HepG2 (cell line): ENCODE results near the gene STEAP1B. TPM values are rescaled to one million over a fixed set of nuclear protein-coding genes. Genes with fewer than 3 reads are reported as not detected.

Experiments used
- ATAC-seq: fragments of 200-7000 bp; cut with Tn5 transposase; 3 replicates; pipeline ENCODE4 v1.9.1; 2020; ENCODE audit warnings: mild to moderate bottlenecking, moderate library complexity
- BruUV-seq: library from RNA; stranded (reverse); fragments of 400-500 nt; replicated peaks from 2 replicates; lab custom pipeline; 2021; lab: Mats Ljungman, UMichigan
- CTCF ChIA-PET: fragments of 300-600 bp; formaldehyde crosslinking; extraction: SDS; loops from one replicate; lab custom pipeline; 2021; ENCODE audit warnings: low total read pairs, inconsistent platforms, low intra/inter-chr PET ratio; lab: Yijun Ruan, JAX
- POLR2A ChIA-PET: fragments of 350-600 bp; sonication (Branson Sonifier 250); formaldehyde crosslinking; loops from one replicate; lab custom pipeline; 2020; ENCODE audit warnings: antibody characterized with exemption, inconsistent platforms; lab: Yijun Ruan, JAX
- DNase-seq: peaks from one replicate; pipeline ENCODE4 v3.0.0-alpha.2; 2015; ENCODE audit warnings: low spot score
- FAIRE-seq: peaks from 3 replicates; lab custom pipeline; 2011; peaks lifted over from hg19 to GRCh38; lab: Jason Lieb, UNC
- H2AFZ ChIP-seq: one replicate; pipeline ENCODE4 v1.6.1; 2011; ENCODE audit warnings: low read length, inconsistent platforms
- H3K27ac ChIP-seq: fragments of 300-600 bp; 3 replicates; pipeline ENCODE4 v1.8.0; 2011; ENCODE audit warnings: mixed run types, mild to moderate bottlenecking, mixed read lengths, low read length, inconsistent platforms; ENCODE audit not compliant: insufficient read depth; ENCODE audit errors: extremely low read length
- H3K27me3 ChIP-seq, 2 experiments: fragments of 200-600 bp in 1 of 2; 2 replicates in 1 of 2; 3 replicates in 1 of 2; pipeline versions ENCODE4 v1.6.0 to v1.8.0; 2011; ENCODE audit warnings: low read length in 2 of 2, mild to moderate bottlenecking in 2 of 2, moderate library complexity in 2 of 2, inconsistent platforms in 1 of 2; ENCODE audit not compliant: insufficient read depth in 2 of 2, control insufficient read depth in 1 of 2
- H3K36me3 ChIP-seq, 2 experiments: fragments of 200-600 bp in 1 of 2; replicated peaks in 1 of 2; 2 replicates in 1 of 2; 3 replicates in 1 of 2; pipeline versions ENCODE4 v1.5.1 to v1.8.0; 2011; ENCODE audit warnings: low read length in 2 of 2, inconsistent platforms in 1 of 2; ENCODE audit not compliant: insufficient read depth in 2 of 2, control insufficient read depth in 1 of 2
- H3K4me1 ChIP-seq: 2 replicates; pipeline ENCODE4 v1.5.1; 2012; ENCODE audit warnings: low read length, inconsistent platforms; ENCODE audit not compliant: insufficient read depth
- H3K4me2 ChIP-seq: 2 replicates; pipeline ENCODE4 v1.6.0; 2011; ENCODE audit warnings: low read depth, low read length, inconsistent platforms
- H3K4me3 ChIP-seq, 3 experiments: fragments of 200-600 bp in 1 of 3; sonication (generic), shearing (Covaris generic) in 1 of 3; replicated peaks in 1 of 3; 2 replicates each; pipeline ENCODE4 v1.5.1; 2011 to 2016; ENCODE audit warnings: low read length in 3 of 3, inconsistent platforms in 2 of 3, low read depth in 2 of 3, mild to moderate bottlenecking in 2 of 3, control low read depth in 1 of 3, mixed read lengths in 1 of 3; ENCODE audit not compliant: insufficient read depth in 1 of 3
- H3K79me2 ChIP-seq: one replicate; pipeline ENCODE4 v1.6.1; 2011; ENCODE audit warnings: low read length, inconsistent platforms; ENCODE audit not compliant: insufficient read depth
- H3K9ac ChIP-seq: 2 replicates; pipeline ENCODE4 v1.6.0; 2011; ENCODE audit warnings: mild to moderate bottlenecking, low read depth, low read length, inconsistent platforms; ENCODE audit not compliant: insufficient read depth
- H3K9me3 ChIP-seq: 2 replicates; pipeline ENCODE4 v1.5.1; 2012; ENCODE audit warnings: mild to moderate bottlenecking, low read length
- H4K20me1 ChIP-seq: 2 replicates; pipeline ENCODE4 v1.6.0; 2011; ENCODE audit warnings: inconsistent platforms, mild to moderate bottlenecking, low read length, moderate library complexity; ENCODE audit not compliant: insufficient read depth
- ARID5B ChIP-seq: IDR thresholded peaks from 2 replicates; pipeline ENCODE4 v1.4.0; 2020; ENCODE audit warnings: mild to moderate bottlenecking, missing genetic modification reagents
- EP300 ChIP-seq, 3 experiments: sonication (generic) in 1 of 3; formaldehyde crosslinking in 1 of 3; IDR thresholded peaks; 2 replicates each; pipeline versions ENCODE4 v1.5.1 to v1.6.1; 2011 to 2020; ENCODE audit warnings: low read depth in 2 of 3, low read length in 2 of 3, borderline replicate concordance in 1 of 3, improper control_type of control experiment in 1 of 3, mild to moderate bottlenecking in 1 of 3, missing genetic modification reagents in 1 of 3, moderate library complexity in 1 of 3
- FOSL2 ChIP-seq: sonication (generic); formaldehyde crosslinking; IDR thresholded peaks from 2 replicates; pipeline ENCODE4 v1.4.0; 2020; ENCODE audit warnings: missing genetic modification reagents
- PPARG ChIP-seq: conservative IDR thresholded peaks from 2 replicates; pipeline ENCODE4 v1.6.1; 2016; ENCODE audit warnings: missing biosample characterization, missing genetic modification reagents
- SOX13 ChIP-seq, 3 experiments: fragments of 450-650 bp in 1 of 3; sonication (generic) in 1 of 3; formaldehyde crosslinking in 1 of 3; IDR thresholded peaks in 2 of 3; conservative IDR thresholded peaks in 1 of 3; 2 replicates each; pipeline versions ENCODE4 v1.5.0 to v1.6.1; 2016 to 2020; ENCODE audit warnings: antibody characterized with exemption in 1 of 3, mild to moderate bottlenecking in 1 of 3, missing compliant biosample characterization in 1 of 3, missing genetic modification reagents in 1 of 3, moderate library complexity in 1 of 3
- SOX5 ChIP-seq: IDR thresholded peaks from 2 replicates; pipeline ENCODE4 v1.6.1; 2016; ENCODE audit warnings: borderline replicate concordance
- SOX6 ChIP-seq, 2 experiments: fragments of 450-650 bp in 1 of 2; sonication (generic) in 1 of 2; formaldehyde crosslinking in 1 of 2; IDR thresholded peaks; 2 replicates each; pipeline versions ENCODE4 v1.4.0 to v1.6.1; 2017 to 2020; ENCODE audit warnings: antibody characterized with exemption in 1 of 2, mild to moderate bottlenecking in 1 of 2, missing genetic modification reagents in 1 of 2
- ZMAT5 ChIP-seq: sonication (generic); formaldehyde crosslinking; IDR thresholded peaks from 2 replicates; pipeline ENCODE4 v1.5.0; 2020; ENCODE audit warnings: mild to moderate bottlenecking, low read depth, missing genetic modification reagents, borderline replicate concordance
- ZNF382 ChIP-seq: sonication (generic); formaldehyde crosslinking; IDR thresholded peaks from 2 replicates; pipeline ENCODE4 v1.5.0; 2020; ENCODE audit warnings: missing genetic modification reagents, mild to moderate bottlenecking, borderline replicate concordance
- ZNF605 ChIP-seq: sonication (generic); formaldehyde crosslinking; IDR thresholded peaks from 2 replicates; pipeline ENCODE4 v1.8.0; 2022; ENCODE audit warnings: mild to moderate bottlenecking, missing genetic modification reagents
- ZUFSP ChIP-seq: sonication (generic); formaldehyde crosslinking; IDR thresholded peaks from 2 replicates; pipeline ENCODE4 v1.9.0; 2021; ENCODE audit warnings: missing genetic modification reagents, mild to moderate bottlenecking, borderline replicate concordance
- WGBS: methylation state at CpG from one replicate; pipeline ENCODE4 v1.1.6; 2017; ENCODE audit warnings: low lambda C conversion rate; 5-methylcytosine and 5-hydroxymethylcytosine counted together
- in situ Hi-C: cut with HindIII; loops from 2 replicates; pipeline ENCODE4 v1.10.0; 2017; ENCODE audit warnings: low pct_unique_long_range_greater_than_20kb; ENCODE audit not compliant: extremely low pct_ligation_motif_present
- intact Hi-C: fragments of 100-400 bp; cut with micrococcal nuclease; formaldehyde crosslinking; loops from one replicate; pipeline ENCODE4 v1.10.0; 2022; ENCODE audit not compliant: unreplicated experiment
- polyA plus RNA-seq, 8 experiments: library from polyadenylated mRNA; depleted of rRNA in 3 of 8; stranded (reverse) in 7 of 8; unstranded in 1 of 8; fragments of >200 nt; fragmentation: Illumina TruSeq in 4 of 8; extraction: Trizol in 4 of 8; gene quantifications; 2 replicates each; pipeline versions ENCODE4 v1.2.1 to v1.2.3, GENCODE V29; 2011 to 2016; ENCODE audit warnings: low read depth in 4 of 8, missing spikeins in 1 of 8, mixed read lengths in 1 of 8; ENCODE audit not compliant: insufficient read depth in 1 of 8
- total RNA-seq, 5 experiments: library from RNA; depleted of rRNA; stranded (reverse); fragments of >200 nt; fragmentation: Illumina TruSeq; extraction: Trizol; gene quantifications; 2 replicates each; pipeline ENCODE4 v1.2.3, GENCODE V29; 2016; ENCODE audit warnings: low read depth in 1 of 5

Gene STEAP1B
- total and polyA plus RNA-seq, 2 of the 13 experiments (the other 11 are each of a cell fraction or from before 2014, with no cell fraction given) = not detected

- TF ChIP-seq ZUFSP (CRISPR knock-in tag) (no peak), ZNF605 (CRISPR knock-in tag) (no peak), ZMAT5 (CRISPR knock-in tag) (no peak)
Observed at GRCh38 chr7:22420973-22421635, 78.9 kb downstream of the STEAP1B start (continued).

GRCh38 chr7:22420008-22420407 lies 80.0 kb downstream of the STEAP1B start:
- Histone ChIP-seq H3K9me3 (no peaks in the 10 kb centered on the region), H3K79me2 (no peaks in the 10 kb centered on the region), H3K36me3 (no peaks in the 10 kb centered on the region), H2AFZ (no peak overlapping the region), H3K4me3 (no peak overlapping the region), H3K4me1 (peaks cover 19% of the 10 kb centered on the region), H3K9ac (no peak overlapping the region), H3K4me2 (peak overlapping the region; percentile 44), H3K27me3 (peaks cover 4 to 17% of the 10 kb centered on the region in 2 experiments; a peak in 2 of 5 replicates), H3K27ac (no peak overlapping the region), H4K20me1 (no peaks in the 10 kb centered on the region)
- ATAC-seq = peak; percentile 62; the same call in 2 of the 3 replicates
- 47% methylated on average over 2 of the region's 2 CpGs for WGBS
- POLR2A ChIA-PET = interaction anchor here (1.2 kb wide), 1 partner anchor 22 kb away, joined by 3 read pairs; no protein-coding TSS in a partner anchor
- BruUV-seq = no TSS peak
- in situ Hi-C loops (no loop called here), intact Hi-C loops (no loop called here)
- CTCF ChIA-PET = no interaction called here
- DNase-seq = peak; percentile 40
- TF ChIP-seq PPARG (CRISPR knock-in tag) = no peak
- peak; percentile 88 for TF ChIP-seq FOSL2 (CRISPR knock-in tag)
- TF ChIP-seq ZNF382 = no peak
- 0 out of 4 replicates have a peak, but pooled peaks of 1 of the 2 experiments have one; percentile 14 for TF ChIP-seq EP300 (IDR thresholded peaks at IDR 0.05; ENCODE audit: low read depth in 2 of 2, low read length in 2 of 2)
- no peak for TF ChIP-seq EP300 (CRISPR knock-in tag; IDR thresholded peaks at IDR 0.05; ENCODE audit: borderline replicate concordance)
- TF ChIP-seq ARID5B (CRISPR knock-in tag) = 0 out of 2 replicates have a peak, but pooled peaks have one; percentile 29
- peak; percentile 48; the same call in 1 of the 2 replicates for TF ChIP-seq SOX5 (CRISPR knock-in tag)
- no peak for TF ChIP-seq SOX13 (IDR thresholded peaks at IDR 0.05)
- 0 out of 4 replicates have a peak, but pooled peaks of 1 of the 2 experiments have one; percentile 35 for TF ChIP-seq SOX13 (CRISPR knock-in tag; conservative IDR thresholded peaks at IDR 0.05 in 1 of 2, IDR thresholded peaks at IDR 0.05 in 1 of 2)
- no peak for TF ChIP-seq SOX6 (IDR thresholded peaks at IDR 0.05)
- peak; percentile 34; the same call in 1 of the 2 replicates for TF ChIP-seq SOX6 (CRISPR knock-in tag; IDR thresholded peaks at IDR 0.05)
- no peak for FAIRE-seq
